ENCODE results near the gene ZNF335.

GRCh38 chr20:45998761-45999160 is 26.8 kb upstream of the ZNF335 start:
- TF ChIP-seq LEF1 (IDR thresholded peaks at IDR 0.05; ENCODE audit: borderline replicate concordance) (no peak), SP1 (IDR thresholded peaks at IDR 0.05) (no peak), TARDBP (IDR thresholded peaks at IDR 0.05) (no peak), SUZ12 (IDR thresholded peaks at IDR 0.05) (no peak), ARNT (IDR thresholded peaks at IDR 0.05) (no peak), FOXK2 (IDR thresholded peaks at IDR 0.05) (no peak), BHLHE40 (IDR thresholded peaks at IDR 0.05; ENCODE audit: borderline replicate concordance) (no peak), CTBP1 (IDR thresholded peaks at IDR 0.05; ENCODE audit: borderline replicate concordance) (no peak), HDGF (IDR thresholded peaks at IDR 0.05; ENCODE audit: borderline replicate concordance) (no peak), ELF4 (IDR thresholded peaks at IDR 0.05) (no peak), ZNF384 (IDR thresholded peaks at IDR 0.05) (no peak), L3MBTL2 (conservative IDR thresholded peaks at IDR 0.05) (no peak), FOXM1 (IDR thresholded peaks at IDR 0.05; ENCODE audit: borderline replicate concordance) (no peak)

Measured in HEK293T (cell line).